ENCODE results near the gene TTC4.

DNA sequence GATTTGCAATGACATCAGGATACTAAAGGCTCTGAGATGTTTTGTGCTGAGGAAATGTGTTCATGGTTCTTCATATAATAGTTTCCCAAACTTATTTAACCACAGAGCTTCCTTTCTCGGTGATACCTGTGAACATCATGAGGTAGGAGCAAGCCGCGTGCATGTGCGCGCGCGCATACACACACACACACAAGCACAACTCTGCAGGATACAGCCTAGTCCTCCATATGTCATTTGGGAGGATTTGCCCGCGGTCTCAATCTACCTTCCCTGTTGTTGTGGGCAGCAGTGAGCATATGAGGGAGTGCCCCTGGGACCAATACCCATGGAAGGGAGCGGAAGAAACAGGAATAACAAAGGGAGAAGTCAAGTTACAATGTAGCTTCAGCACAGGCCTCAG, 12.2 kb upstream of the TTC4 start:
- no peak for TF ChIP-seq POLR2A (IDR thresholded peaks at IDR 0.05)
- TF ChIP-seq, protein P1, sequence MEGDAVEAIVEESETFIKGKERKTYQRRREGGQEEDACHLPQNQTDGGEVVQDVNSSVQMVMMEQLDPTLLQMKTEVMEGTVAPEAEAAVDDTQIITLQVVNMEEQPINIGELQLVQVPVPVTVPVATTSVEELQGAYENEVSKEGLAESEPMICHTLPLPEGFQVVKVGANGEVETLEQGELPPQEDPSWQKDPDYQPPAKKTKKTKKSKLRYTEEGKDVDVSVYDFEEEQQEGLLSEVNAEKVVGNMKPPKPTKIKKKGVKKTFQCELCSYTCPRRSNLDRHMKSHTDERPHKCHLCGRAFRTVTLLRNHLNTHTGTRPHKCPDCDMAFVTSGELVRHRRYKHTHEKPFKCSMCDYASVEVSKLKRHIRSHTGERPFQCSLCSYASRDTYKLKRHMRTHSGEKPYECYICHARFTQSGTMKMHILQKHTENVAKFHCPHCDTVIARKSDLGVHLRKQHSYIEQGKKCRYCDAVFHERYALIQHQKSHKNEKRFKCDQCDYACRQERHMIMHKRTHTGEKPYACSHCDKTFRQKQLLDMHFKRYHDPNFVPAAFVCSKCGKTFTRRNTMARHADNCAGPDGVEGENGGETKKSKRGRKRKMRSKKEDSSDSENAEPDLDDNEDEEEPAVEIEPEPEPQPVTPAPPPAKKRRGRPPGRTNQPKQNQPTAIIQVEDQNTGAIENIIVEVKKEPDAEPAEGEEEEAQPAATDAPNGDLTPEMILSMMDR (IDR thresholded peaks at IDR 0.05) = no peak

Data from heart left ventricle (tissue), 13 donors.